HEK293 (cell line): ENCODE measurements around the gene TSPEAR.

Experiments
- ATF2 ChIP-seq: fragments of 450-650 bp; formaldehyde crosslinking; IDR thresholded peaks from 2 replicates; pipeline ENCODE4 v1.5.1; 2016; ENCODE audit warnings: missing biosample characterization, missing genetic modification characterization, low read depth
- CTCF ChIP-seq: fragments of 450-650 bp; formaldehyde crosslinking; IDR thresholded peaks from 2 replicates; pipeline ENCODE4 v1.5.1; 2016; ENCODE audit warnings: missing biosample characterization, missing genetic modification characterization
- MYNN ChIP-seq: fragments of 450-650 bp; formaldehyde crosslinking; IDR thresholded peaks from 2 replicates; pipeline ENCODE4 v1.5.1; 2016; ENCODE audit warnings: missing biosample characterization, missing genetic modification characterization, borderline replicate concordance
- ZBTB1 ChIP-seq: fragments of 450-650 bp; formaldehyde crosslinking; IDR thresholded peaks from 2 replicates; pipeline ENCODE4 v1.5.1; 2016; ENCODE audit warnings: missing biosample characterization, missing genetic modification characterization
- ZNF561 ChIP-seq: fragments of 450-650 bp; IDR thresholded peaks from 2 replicates; pipeline ENCODE4 v1.5.1; 2018; ENCODE audit warnings: missing biosample characterization, missing genetic modification characterization, borderline replicate concordance
- ZNF600 ChIP-seq: fragments of 450-650 bp; formaldehyde crosslinking; IDR thresholded peaks from 2 replicates; pipeline ENCODE4 v1.5.1; 2016; ENCODE audit warnings: missing biosample characterization, missing genetic modification characterization
- ZNF76 ChIP-seq: fragments of 450-650 bp; formaldehyde crosslinking; IDR thresholded peaks from 2 replicates; pipeline ENCODE4; 2016; ENCODE audit warnings: low read depth, missing biosample characterization, missing genetic modification characterization, borderline replicate concordance
- TF ChIP-seq, protein P1 (sequence below): fragments of 450-650 bp; formaldehyde crosslinking; IDR thresholded peaks from 2 replicates; pipeline ENCODE4 v1.5.1; 2016; ENCODE audit warnings: missing biosample characterization, missing genetic modification characterization, low read depth

DNA sequence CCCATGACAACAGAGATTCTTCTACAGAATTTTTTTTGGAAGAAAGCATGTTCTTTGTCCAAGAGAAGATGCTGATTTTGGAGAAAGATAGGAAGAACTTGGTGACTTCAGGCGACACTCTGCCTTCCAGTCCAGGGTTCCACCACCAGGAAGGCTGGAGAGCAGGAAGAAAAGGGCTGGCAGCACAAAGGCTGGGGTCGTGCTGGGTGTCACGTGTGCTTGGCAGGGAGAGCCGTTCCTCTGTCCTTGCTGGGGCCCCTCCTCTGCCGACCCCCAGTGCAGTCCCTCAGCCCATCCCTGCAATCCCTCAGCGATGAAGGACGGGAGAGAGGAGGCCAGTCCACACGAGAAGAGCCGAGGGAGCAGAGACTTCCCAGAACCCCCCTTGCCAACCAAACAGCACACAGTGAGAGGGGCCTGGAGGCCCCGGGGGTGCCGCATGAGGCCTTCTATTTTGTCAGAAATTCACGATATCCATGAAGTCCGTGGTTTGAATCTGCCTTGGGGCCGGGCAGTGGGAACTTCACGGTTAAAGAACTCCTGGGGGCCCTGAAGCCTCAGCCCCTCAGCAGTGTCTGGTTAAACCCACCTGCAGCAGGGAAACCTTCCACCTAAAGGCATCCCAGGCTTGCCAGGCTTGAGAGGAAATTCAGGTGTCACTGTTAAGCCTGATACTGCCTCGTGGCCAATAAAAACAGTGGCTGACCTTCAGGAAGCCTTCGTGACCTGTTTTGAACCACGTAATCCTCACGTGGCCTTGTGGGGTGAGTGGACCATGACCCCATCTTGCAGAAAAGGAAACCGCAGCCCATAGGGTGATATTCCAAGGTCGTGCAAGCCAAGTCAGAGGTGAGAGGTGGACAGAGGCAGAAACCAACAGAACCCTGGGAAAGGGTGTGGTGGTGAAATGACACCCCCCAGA is 11.0 kb downstream of the TSPEAR start:
- TF ChIP-seq CTCF (tag by site-specific recombination) (no peak), MYNN (tag by site-specific recombination) (no peak), ZBTB1 (tag by site-specific recombination) (no peak), ZNF600 (no peak), ATF2 (tag by site-specific recombination) (no peak), ZNF561 (tag by site-specific recombination) (no peak), ZNF76 (tag by site-specific recombination) (no peak)
- TF ChIP-seq, protein P1, sequence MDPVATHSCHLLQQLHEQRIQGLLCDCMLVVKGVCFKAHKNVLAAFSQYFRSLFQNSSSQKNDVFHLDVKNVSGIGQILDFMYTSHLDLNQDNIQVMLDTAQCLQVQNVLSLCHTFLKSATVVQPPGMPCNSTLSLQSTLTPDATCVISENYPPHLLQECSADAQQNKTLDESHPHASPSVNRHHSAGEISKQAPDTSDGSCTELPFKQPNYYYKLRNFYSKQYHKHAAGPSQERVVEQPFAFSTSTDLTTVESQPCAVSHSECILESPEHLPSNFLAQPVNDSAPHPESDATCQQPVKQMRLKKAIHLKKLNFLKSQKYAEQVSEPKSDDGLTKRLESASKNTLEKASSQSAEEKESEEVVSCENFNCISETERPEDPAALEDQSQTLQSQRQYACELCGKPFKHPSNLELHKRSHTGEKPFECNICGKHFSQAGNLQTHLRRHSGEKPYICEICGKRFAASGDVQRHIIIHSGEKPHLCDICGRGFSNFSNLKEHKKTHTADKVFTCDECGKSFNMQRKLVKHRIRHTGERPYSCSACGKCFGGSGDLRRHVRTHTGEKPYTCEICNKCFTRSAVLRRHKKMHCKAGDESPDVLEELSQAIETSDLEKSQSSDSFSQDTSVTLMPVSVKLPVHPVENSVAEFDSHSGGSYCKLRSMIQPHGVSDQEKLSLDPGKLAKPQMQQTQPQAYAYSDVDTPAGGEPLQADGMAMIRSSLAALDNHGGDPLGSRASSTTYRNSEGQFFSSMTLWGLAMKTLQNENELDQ (tag by site-specific recombination) = no peak
